ENCODE data around the gene ABCG4.
"Not testable (repeated sequence)": the region's sequence is repeated elsewhere in the genome, so short reads cannot be mapped to it uniquely, and the experiment has no call there.

Gene ABCG4

DNA sequence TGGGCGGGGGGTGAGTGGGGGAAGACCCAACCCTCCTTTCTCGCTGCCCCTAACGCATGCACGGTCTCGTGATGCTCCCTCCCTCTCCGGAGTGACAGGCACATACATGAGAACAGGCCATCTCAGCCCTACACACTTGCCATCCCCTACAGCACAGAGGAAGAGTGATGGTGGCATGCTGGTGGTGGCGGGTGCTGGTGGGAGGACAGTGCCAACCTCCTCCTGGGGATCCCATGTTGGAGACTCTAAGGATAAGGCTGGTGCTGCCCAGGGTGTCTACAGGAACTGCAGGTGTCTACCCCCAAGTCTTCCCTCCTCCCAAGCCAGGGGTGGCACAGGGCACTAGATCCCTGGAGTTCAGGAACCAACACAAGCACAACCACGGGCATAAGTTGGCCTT lies 13.0 kb downstream of the ABCG4 start:
- no peaks in the 10 kb centered on the region for H3K79me2 ChIP-seq

DNA sequence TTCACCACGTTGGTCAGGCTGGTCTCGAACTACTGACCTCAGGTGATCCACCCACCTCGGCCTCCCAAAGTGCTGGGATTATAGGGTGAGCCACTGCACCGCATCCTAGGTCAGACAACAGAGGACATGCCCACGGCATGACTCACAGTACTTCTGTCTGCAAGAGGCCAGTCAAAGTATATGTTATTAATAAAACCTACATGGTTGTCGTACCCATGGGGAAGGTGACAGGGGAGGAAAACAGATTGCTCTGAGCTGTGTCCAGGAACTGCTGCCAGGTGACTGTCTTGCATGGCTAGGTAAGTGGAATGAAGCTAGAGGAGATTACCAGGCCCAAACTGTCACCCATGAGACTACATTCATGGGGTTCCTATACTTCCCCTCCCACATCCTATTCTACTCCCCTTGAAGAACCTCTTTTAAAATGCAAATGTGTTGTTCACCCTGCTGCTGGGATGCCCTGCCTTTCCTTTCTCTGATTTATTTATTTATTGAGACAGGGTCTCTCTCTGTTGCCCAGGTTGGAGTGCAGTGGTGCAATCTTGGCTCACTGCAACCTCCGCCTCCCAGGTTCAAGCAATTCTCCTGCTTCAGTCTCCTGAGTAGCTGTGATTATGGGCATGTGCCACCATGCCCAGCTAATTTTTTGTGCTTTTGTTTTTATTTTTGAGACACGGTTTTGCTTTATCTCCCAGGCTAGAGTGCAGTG lies 17.7 kb downstream of the ABCG4 start:
- H3K79me2 ChIP-seq = no peaks in the 10 kb centered on the region
- H2AFZ ChIP-seq = peak overlapping the region; percentile 60
- peak overlapping the region; percentile 68 for H3K27ac ChIP-seq
- no peak overlapping the region for H3K4me3 ChIP-seq (ENCODE audit: low read depth, low read length)
- no peaks in the 10 kb centered on the region for H3K36me3 ChIP-seq (ENCODE audit: control insufficient read depth, insufficient read depth, low read length)
- no peak overlapping the region for H3K9ac ChIP-seq
- TF ChIP-seq, protein P1, sequence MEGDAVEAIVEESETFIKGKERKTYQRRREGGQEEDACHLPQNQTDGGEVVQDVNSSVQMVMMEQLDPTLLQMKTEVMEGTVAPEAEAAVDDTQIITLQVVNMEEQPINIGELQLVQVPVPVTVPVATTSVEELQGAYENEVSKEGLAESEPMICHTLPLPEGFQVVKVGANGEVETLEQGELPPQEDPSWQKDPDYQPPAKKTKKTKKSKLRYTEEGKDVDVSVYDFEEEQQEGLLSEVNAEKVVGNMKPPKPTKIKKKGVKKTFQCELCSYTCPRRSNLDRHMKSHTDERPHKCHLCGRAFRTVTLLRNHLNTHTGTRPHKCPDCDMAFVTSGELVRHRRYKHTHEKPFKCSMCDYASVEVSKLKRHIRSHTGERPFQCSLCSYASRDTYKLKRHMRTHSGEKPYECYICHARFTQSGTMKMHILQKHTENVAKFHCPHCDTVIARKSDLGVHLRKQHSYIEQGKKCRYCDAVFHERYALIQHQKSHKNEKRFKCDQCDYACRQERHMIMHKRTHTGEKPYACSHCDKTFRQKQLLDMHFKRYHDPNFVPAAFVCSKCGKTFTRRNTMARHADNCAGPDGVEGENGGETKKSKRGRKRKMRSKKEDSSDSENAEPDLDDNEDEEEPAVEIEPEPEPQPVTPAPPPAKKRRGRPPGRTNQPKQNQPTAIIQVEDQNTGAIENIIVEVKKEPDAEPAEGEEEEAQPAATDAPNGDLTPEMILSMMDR (IDR thresholded peaks at IDR 0.05) = no peak
- no peaks in the 10 kb centered on the region for H3K9me3 ChIP-seq (ENCODE audit: control insufficient read depth, low read length)
- H3K4me1 ChIP-seq = peaks cover 6% of the 10 kb centered on the region
- no peaks in the 10 kb centered on the region for H3K27me3 ChIP-seq (ENCODE audit: control insufficient read depth, insufficient read depth, low read length)
- H3K4me2 ChIP-seq (ENCODE audit: low read length) = no peak overlapping the region

More for the DNA sequence above, 13.0 kb downstream of the ABCG4 start:
- no peaks in the 10 kb centered on the region for H3K9me3 ChIP-seq (ENCODE audit: control insufficient read depth, low read length)
- H3K4me1 ChIP-seq = peaks cover 4% of the 10 kb centered on the region
- no peak overlapping the region for H3K4me2 ChIP-seq (ENCODE audit: low read length)
- no peaks in the 10 kb centered on the region for H3K27me3 ChIP-seq (ENCODE audit: control insufficient read depth, insufficient read depth, low read length)
- H3K27ac ChIP-seq = no peak overlapping the region
- H2AFZ ChIP-seq = no peak overlapping the region
- TF ChIP-seq, protein P1 (IDR thresholded peaks at IDR 0.05) = no peak
- H3K4me3 ChIP-seq (ENCODE audit: low read depth, low read length) = no peak overlapping the region
- no peak overlapping the region for H3K9ac ChIP-seq
- no peaks in the 10 kb centered on the region for H3K36me3 ChIP-seq (ENCODE audit: control insufficient read depth, insufficient read depth, low read length)

DNA sequence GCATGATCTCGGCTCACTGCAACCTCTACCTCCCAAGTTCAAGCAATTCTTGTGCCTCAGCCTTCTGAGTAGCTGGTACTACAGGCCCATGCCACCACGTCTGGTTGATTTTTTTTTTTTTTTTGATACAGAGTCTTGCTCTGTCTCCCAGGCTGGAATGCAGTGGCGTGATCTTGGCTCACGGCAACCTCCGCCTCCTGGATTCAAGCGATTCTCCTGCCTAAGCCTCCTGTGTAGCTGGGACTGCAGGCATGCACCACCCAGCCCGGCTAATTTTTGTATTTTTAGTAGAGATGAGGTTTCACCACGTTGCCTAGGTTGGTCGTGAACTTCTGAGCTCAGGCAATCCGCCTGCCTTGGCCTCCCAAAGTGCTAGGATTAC lies 18.2 kb downstream of the ABCG4 start:
- H3K4me3 ChIP-seq (ENCODE audit: low read depth, low read length); H3K9me3 ChIP-seq (ENCODE audit: control insufficient read depth, low read length); H3K27me3 ChIP-seq (ENCODE audit: control insufficient read depth, insufficient read depth, low read length); H3K9ac ChIP-seq; H3K36me3 ChIP-seq (ENCODE audit: control insufficient read depth, insufficient read depth, low read length); H3K4me1 ChIP-seq; H3K4me2 ChIP-seq (ENCODE audit: low read length); H3K79me2 ChIP-seq: not testable (repeated sequence)
- Histone ChIP-seq H3K27ac (peak overlapping the region; percentile 68), H2AFZ (peak overlapping the region; percentile 60)

DNA sequence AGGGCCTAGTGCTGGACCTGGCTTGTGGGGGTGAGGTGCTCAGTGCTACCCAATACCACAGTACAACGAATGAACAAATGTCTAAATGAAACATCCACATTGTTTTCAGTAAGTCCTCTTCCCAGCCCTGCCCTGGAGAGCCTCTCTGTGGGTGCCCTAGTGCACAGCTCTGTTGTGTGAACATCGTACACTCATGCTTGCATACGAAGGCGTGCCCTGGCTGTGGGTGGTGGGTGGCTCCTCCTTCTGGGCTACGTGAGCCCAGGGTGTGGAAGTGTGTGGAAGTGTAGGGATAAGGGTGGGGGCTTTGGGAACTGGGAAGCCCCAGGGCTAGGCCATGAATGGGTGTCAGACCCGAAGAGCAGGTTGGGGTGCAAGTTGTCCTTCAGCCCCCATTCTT lies 19.1 kb downstream of the ABCG4 start:
- Histone ChIP-seq H3K4me3 (ENCODE audit: low read depth, low read length) (no peak overlapping the region), H3K27ac (no peak overlapping the region), H3K9me3 (ENCODE audit: control insufficient read depth, low read length) (no peaks in the 10 kb centered on the region), H3K36me3 (ENCODE audit: control insufficient read depth, insufficient read depth, low read length) (no peaks in the 10 kb centered on the region), H3K9ac (no peak overlapping the region), H3K79me2 (no peaks in the 10 kb centered on the region), H3K27me3 (ENCODE audit: control insufficient read depth, insufficient read depth, low read length) (no peaks in the 10 kb centered on the region), H2AFZ (no peak overlapping the region), H3K4me2 (ENCODE audit: low read length) (no peak overlapping the region), H3K4me1 (peaks cover 6% of the 10 kb centered on the region)
- TF ChIP-seq, protein P1 (IDR thresholded peaks at IDR 0.05) = no peak

DNA sequence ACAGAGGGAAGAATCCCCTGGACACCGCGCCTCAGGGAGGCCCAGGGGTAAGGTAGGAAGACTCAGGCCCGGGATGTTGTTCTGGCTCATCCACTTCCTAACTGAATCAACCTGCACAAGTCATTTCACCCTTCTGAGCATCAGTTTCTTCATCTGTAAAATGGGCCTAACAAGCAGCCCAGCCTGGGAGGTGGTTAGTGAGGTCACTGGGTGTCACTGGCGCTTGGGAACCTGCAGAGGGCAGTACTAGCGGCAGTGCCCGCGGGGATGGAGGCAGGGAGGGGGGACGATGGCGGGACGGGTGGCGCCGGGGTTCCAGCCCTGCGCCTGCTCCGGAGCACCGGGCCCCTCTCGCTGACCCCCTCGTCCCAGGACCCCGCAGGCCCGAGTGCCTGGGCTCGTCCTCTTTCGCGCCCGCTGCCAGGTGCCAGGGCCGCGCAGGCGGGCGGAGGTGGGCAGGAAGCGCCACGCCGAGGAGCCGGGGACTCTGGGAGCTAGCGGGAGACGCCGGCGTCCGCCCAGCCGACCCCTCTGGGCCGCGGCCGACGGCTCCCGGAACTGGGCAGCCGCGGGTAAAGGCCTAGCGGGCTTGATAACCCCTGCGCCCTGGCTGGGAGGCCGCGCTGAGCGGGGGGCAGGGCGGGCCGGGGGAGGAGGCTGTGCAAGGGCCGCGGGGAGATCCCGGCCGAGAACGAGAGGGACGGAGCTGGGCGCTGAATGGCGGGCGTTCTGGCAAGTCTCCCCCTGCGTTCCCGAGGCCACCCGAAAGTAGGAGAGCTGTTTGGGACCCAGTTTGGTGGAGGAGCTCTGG lies 19.8 kb downstream of the ABCG4 start, which contains the start of gene NLRX1:
NLRX1 (plus strand) TSS at position 255 of the 811 bp plus-strand sequence. CDS start 2,679 bp downstream, outside the sequence.
- H3K27ac ChIP-seq = peak within 1 kb of the TSS; percentile 84
- H3K9ac ChIP-seq = peak within 1 kb of the TSS; percentile 67
- peak within 1 kb of the TSS; percentile 77 for H3K4me2 ChIP-seq (ENCODE audit: low read length)
- H3K27me3 ChIP-seq (ENCODE audit: control insufficient read depth, insufficient read depth, low read length) = no peaks in the 10 kb centered on the region
- H2AFZ ChIP-seq = peak within 1 kb of the TSS; percentile 93
- no peaks in the 10 kb centered on the region for H3K79me2 ChIP-seq
- H3K36me3 ChIP-seq (ENCODE audit: control insufficient read depth, insufficient read depth, low read length) = no peaks in the 10 kb centered on the region
- H3K9me3 ChIP-seq (ENCODE audit: control insufficient read depth, low read length) = no peaks in the 10 kb centered on the region
- peaks cover 6% of the 10 kb centered on the region for H3K4me1 ChIP-seq
- H3K4me3 ChIP-seq (ENCODE audit: low read depth, low read length) = peak within 1 kb of the TSS; percentile 89
- TF ChIP-seq, protein P1 (IDR thresholded peaks at IDR 0.05) = peak; percentile 71

All from parathyroid adenoma (tissue), 2 donors.